Peyer's patch (tissue), 4 donors: ENCODE data around the gene PRG3. TPM values are rescaled to one million over a fixed set of nuclear protein-coding genes. Genes with fewer than 3 reads are reported as not detected.

ENCODE experiments used
- DNase-seq, 3 donors: peaks; one replicate each; pipeline ENCODE4 v3.0.0-alpha.2; 2017 to 2019
- H3K27ac ChIP-seq, 4 donors: fragments of 200-600 bp; sonication (generic); one replicate each; pipeline ENCODE4 v1.5.1; 2016 to 2019
- H3K27me3 ChIP-seq, 2 donors: fragments of 200-600 bp; sonication (generic); one replicate each; pipeline ENCODE4 v1.5.1; 2019
- H3K36me3 ChIP-seq, 3 donors: fragments of 200-600 bp; sonication (generic); one replicate each; pipeline ENCODE4 v1.5.1; 2016 to 2019
- H3K4me1 ChIP-seq, 4 donors: fragments of 200-600 bp; sonication (generic); one replicate each; pipeline ENCODE4 v1.5.1; 2016 to 2019
- H3K4me3 ChIP-seq, 4 donors: fragments of 200-600 bp; sonication (generic); 1 replicate in 3 of 4; 2 replicates in 1 of 4; pipeline ENCODE4 v1.5.1; 2016 to 2019; ENCODE audit warnings: mild to moderate bottlenecking in 1 of 4
- H3K9me3 ChIP-seq, 4 donors: fragments of 200-600 bp; sonication (generic); one replicate each; pipeline ENCODE4 v1.5.1; 2016 to 2019; ENCODE audit warnings: mild to moderate bottlenecking in 1 of 4
- CTCF ChIP-seq, 6 experiments: fragments of 450-650 bp in 4 of 6; fragments of 200-600 bp in 2 of 6; sonication (generic) in 1 of 6; IDR thresholded peaks; one replicate each; pipeline ENCODE4 v1.5.1; 2017 to 2019; ENCODE audit warnings: antibody characterized with exemption in 6 of 6, mild to moderate bottlenecking in 3 of 6, moderate library complexity in 1 of 6
- POLR2A ChIP-seq, 2 donors: fragments of 450-650 bp; IDR thresholded peaks; one replicate each; pipeline ENCODE4 v1.5.1; 2017; ENCODE audit warnings: antibody characterized with exemption in 2 of 2, mild to moderate bottlenecking in 2 of 2, moderate library complexity in 2 of 2
- total RNA-seq, 4 donors: library from RNA; depleted of rRNA; stranded (reverse); fragments of >200 nt; gene quantifications; one replicate each; pipeline ENCODE4 v1.1.0, GENCODE V29; 2016

The PRG3 gene
- total RNA-seq, 4 donors from 2014 or later, result not detected

- DNase-seq, result no peak
- Histone ChIP-seq H3K4me1 (peaks cover 0 to 17% (median 2%) of the 10 kb centered on the region in 4 donors), H3K36me3 (peaks cover 0 to 58% (median 0%) of the 10 kb centered on the region in 3 donors), H3K27ac (peak overlapping the region in 1 of 4 donors; percentile 9), H3K27me3 (no peaks in the 10 kb centered on the region), H3K4me3 (no peak overlapping the region), H3K9me3 (no peaks in the 10 kb centered on the region)
- TF ChIP-seq POLR2A (IDR thresholded peaks at IDR 0.05) (no peak), CTCF (IDR thresholded peaks at IDR 0.05) (no peak)
These were observed 48.1 kb downstream of the PRG3 start for GRCh38 chr11:57332694-57333440.

- Histone ChIP-seq H3K4me3 (no peak overlapping the region), H3K36me3 (peaks cover 0 to 70% (median 0%) of the 10 kb centered on the region in 3 donors), H3K4me1 (peaks cover 0 to 20% (median 2%) of the 10 kb centered on the region in 4 donors), H3K27me3 (no peaks in the 10 kb centered on the region), H3K27ac (no peak overlapping the region), H3K9me3 (no peaks in the 10 kb centered on the region)
- TF ChIP-seq CTCF (IDR thresholded peaks at IDR 0.05), result no peak
- TF ChIP-seq POLR2A (IDR thresholded peaks at IDR 0.05), result no peak
- DNase-seq, result no peak
These were observed 49.2 kb downstream of the PRG3 start for GRCh38 chr11:57331720-57332119.

- DNase-seq, result no peak
- H3K27ac ChIP-seq, result no peak overlapping the region
- peaks cover 0 to 28% (median 8%) of the 10 kb centered on the region in 4 donors for H3K4me1 ChIP-seq
- no peaks in the 10 kb centered on the region for H3K27me3 ChIP-seq
- TF ChIP-seq POLR2A (IDR thresholded peaks at IDR 0.05), result no peak
- no peak for TF ChIP-seq CTCF (IDR thresholded peaks at IDR 0.05)
- peaks cover 0 to 73% (median 0%) of the 10 kb centered on the region in 3 donors for H3K36me3 ChIP-seq
- H3K9me3 ChIP-seq, result no peaks in the 10 kb centered on the region
- H3K4me3 ChIP-seq, result no peak overlapping the region
These were observed 50.9 kb downstream of the PRG3 start for GRCh38 chr11:57330029-57330428.

GRCh38 chr11:57327721-57328120 lies 53.2 kb downstream of the PRG3 start:
- H3K36me3 ChIP-seq, result peaks cover 0 to 63% (median 0%) of the 10 kb centered on the region in 3 donors
- H3K27ac ChIP-seq, result no peak overlapping the region
- DNase-seq, result no peak
- H3K9me3 ChIP-seq, result no peaks in the 10 kb centered on the region
- H3K27me3 ChIP-seq, result no peaks in the 10 kb centered on the region
- TF ChIP-seq POLR2A (IDR thresholded peaks at IDR 0.05) (no peak), CTCF (IDR thresholded peaks at IDR 0.05) (no peak)
- no peak overlapping the region for H3K4me3 ChIP-seq
- H3K4me1 ChIP-seq, result peaks cover 0 to 25% (median 8%) of the 10 kb centered on the region in 4 donors

Other genes with a start within 250 kb of the PRG3 start
- under 1 TPM in 1 of 4 donors, not detected in 3; 0.13 TPM for gene LRRC55, start 199.2 kb downstream of the PRG3 start, total RNA-seq
- gene APLNR, start 143.9 kb downstream of the PRG3 start, total RNA-seq, result 1 to 10 TPM in 1 of 4 donors, under 1 TPM in 3; 0.18 to 1.1 (median 0.65) TPM
- 100 to 1,000 TPM in 3 of 4 donors, 10 to 100 TPM in 1; 91.8 to 156 (median 139) TPM for gene TNKS1BP1, start 56.2 kb downstream of the PRG3 start, total RNA-seq
- gene SSRP1, start 45.3 kb downstream of the PRG3 start, total RNA-seq, result 100 to 1,000 TPM in 1 of 4 donors, 10 to 100 TPM in 3; 39.9 to 106 (median 50.6) TPM
- gene P2RX3, start 42.8 kb downstream of the PRG3 start, total RNA-seq, result under 1 TPM in 1 of 4 donors, not detected in 3; 0.80 TPM
- gene PRG2, start 9.5 kb upstream of the PRG3 start, total RNA-seq, result not detected
- gene SLC43A3, start 46.0 kb upstream of the PRG3 start, total RNA-seq, result 10 to 100 TPM in 3 of 4 donors, 1 to 10 TPM in 1; 5.1 to 38.8 (median 17.6) TPM
- gene RTN4RL2, start 79.4 kb upstream of the PRG3 start, total RNA-seq, result 1 to 10 TPM in 1 of 4 donors, not detected in 3; 1.2 TPM
- gene SLC43A1, start 134.6 kb upstream of the PRG3 start, total RNA-seq, result 10 to 100 TPM in 3 of 4 donors, 1 to 10 TPM in 1; 4.6 to 19.0 (median 11.2) TPM
- gene TIMM10, start 149.6 kb upstream of the PRG3 start, total RNA-seq, result 10 to 100 TPM; 16.8 to 39.6 (median 19.6) TPM
- not detected for gene SMTNL1, start 156.4 kb upstream of the PRG3 start, total RNA-seq
- 10 to 100 TPM; 15.6 to 66.0 (median 25.1) TPM for gene UBE2L6, start 186.5 kb upstream of the PRG3 start, total RNA-seq
- 100 to 1,000 TPM in 2 of 4 donors, 10 to 100 TPM in 2; 29.9 to 158 (median 93.1) TPM for gene SERPING1, start 216.5 kb upstream of the PRG3 start, total RNA-seq